ENCODE data around the gene C1QTNF12. TPM values are rescaled to one million over a fixed set of nuclear protein-coding genes. Genes with fewer than 3 reads are reported as not detected.

The C1QTNF12 gene
- total and polyA plus RNA-seq, 2 of the 8 experiments (the other 6 are each of a cell fraction or from before 2014, with no cell fraction given): 2.1 to 3.7 TPM

GRCh38 chr1:1275836-1276235 is 29.3 kb upstream of the C1QTNF12 start (continued):
- no peak for TF ChIP-seq KDM4A (IDR thresholded peaks at IDR 0.05; ENCODE audit: low read depth, low read length, severe bottlenecking)
- no peak for TF ChIP-seq RXRA (IDR thresholded peaks at IDR 0.05; ENCODE audit: insufficient read depth, low read depth, low read length)
- TF ChIP-seq BCL11A (IDR thresholded peaks at IDR 0.05; ENCODE audit: low read depth in 2 of 2, low read length in 2 of 2): no peak
- TF ChIP-seq EP300 (IDR thresholded peaks at IDR 0.05; ENCODE audit: borderline replicate concordance in 1 of 2, low read depth in 2 of 2, low read length in 2 of 2): no peak
- TF ChIP-seq SIX5 (IDR thresholded peaks at IDR 0.05; ENCODE audit: low read depth, low read length): no peak
- TF ChIP-seq CEBPB (IDR thresholded peaks at IDR 0.05; ENCODE audit: low read depth, low read length): no peak
- TF ChIP-seq, protein P1, sequence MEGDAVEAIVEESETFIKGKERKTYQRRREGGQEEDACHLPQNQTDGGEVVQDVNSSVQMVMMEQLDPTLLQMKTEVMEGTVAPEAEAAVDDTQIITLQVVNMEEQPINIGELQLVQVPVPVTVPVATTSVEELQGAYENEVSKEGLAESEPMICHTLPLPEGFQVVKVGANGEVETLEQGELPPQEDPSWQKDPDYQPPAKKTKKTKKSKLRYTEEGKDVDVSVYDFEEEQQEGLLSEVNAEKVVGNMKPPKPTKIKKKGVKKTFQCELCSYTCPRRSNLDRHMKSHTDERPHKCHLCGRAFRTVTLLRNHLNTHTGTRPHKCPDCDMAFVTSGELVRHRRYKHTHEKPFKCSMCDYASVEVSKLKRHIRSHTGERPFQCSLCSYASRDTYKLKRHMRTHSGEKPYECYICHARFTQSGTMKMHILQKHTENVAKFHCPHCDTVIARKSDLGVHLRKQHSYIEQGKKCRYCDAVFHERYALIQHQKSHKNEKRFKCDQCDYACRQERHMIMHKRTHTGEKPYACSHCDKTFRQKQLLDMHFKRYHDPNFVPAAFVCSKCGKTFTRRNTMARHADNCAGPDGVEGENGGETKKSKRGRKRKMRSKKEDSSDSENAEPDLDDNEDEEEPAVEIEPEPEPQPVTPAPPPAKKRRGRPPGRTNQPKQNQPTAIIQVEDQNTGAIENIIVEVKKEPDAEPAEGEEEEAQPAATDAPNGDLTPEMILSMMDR (IDR thresholded peaks at IDR 0.05; ENCODE audit: control extremely low read depth in 1 of 3, insufficient read depth in 1 of 3, low read depth in 1 of 3, low read length in 3 of 3): no peak
